Activated CD8-positive, alpha-beta memory T cell treated with anti-CD3 and anti-CD28 coated beads for 48 hours (primary cell): ENCODE measurements around the gene CHMP3.
"Not testable (repeated sequence)": the region's sequence is repeated elsewhere in the genome, so short reads cannot be mapped to it uniquely, and the experiment has no call there.

Experiments
- DNase-seq, 3 experiments: peaks; one replicate each; pipeline ENCODE4 v3.0.0-alpha.2; 2020; ENCODE audit warnings: low read depth in 2 of 3, low spot score in 2 of 3

Gene CHMP3

GRCh38 chr2:86512034-86512433 lies 51.2 kb downstream of the CHMP3 start:
- no peak for DNase-seq

- no peak for DNase-seq
Observed at GRCh38 chr2:86510436-86510933, 52.8 kb downstream of the CHMP3 start.

GRCh38 chr2:86507600-86507999 lies 55.6 kb downstream of the CHMP3 start:
- DNase-seq, result no peak

- DNase-seq, result no peak
Observed at GRCh38 chr2:86500325-86501083, 62.7 kb downstream of the CHMP3 start.

- DNase-seq, result no peak
Observed at GRCh38 chr2:86499326-86499725, 63.9 kb downstream of the CHMP3 start.

GRCh38 chr2:86498468-86499260 lies 64.6 kb downstream of the CHMP3 start:
- no peak for DNase-seq

GRCh38 chr2:86496391-86496790 lies 66.9 kb downstream of the CHMP3 start:
- DNase-seq, result not testable (repeated sequence)

- no peak for DNase-seq
Observed at GRCh38 chr2:86492048-86492453, 71.2 kb downstream of the CHMP3 start.

GRCh38 chr2:86491088-86491487 lies 72.2 kb downstream of the CHMP3 start:
- DNase-seq, result no peak

GRCh38 chr2:86490245-86490644 lies 73.0 kb downstream of the CHMP3 start:
- DNase-seq, result no peak

- DNase-seq, result no peak
Observed at GRCh38 chr2:86489542-86489941, 73.7 kb downstream of the CHMP3 start.

- DNase-seq, result no peak
Observed at GRCh38 chr2:86488561-86489250, 74.5 kb downstream of the CHMP3 start.

- DNase-seq, result no peak
Observed at GRCh38 chr2:86487062-86487461, 76.2 kb downstream of the CHMP3 start.

- no peak for DNase-seq
Observed at GRCh38 chr2:86485802-86486201, 77.4 kb downstream of the CHMP3 start.

- no peak for DNase-seq
Observed at GRCh38 chr2:86485103-86485502, 78.1 kb downstream of the CHMP3 start.

GRCh38 chr2:86484385-86484784 lies 78.9 kb downstream of the CHMP3 start:
- no peak for DNase-seq

GRCh38 chr2:86482034-86482433 lies 81.2 kb downstream of the CHMP3 start:
- no peak for DNase-seq

- DNase-seq, result no peak
Observed at GRCh38 chr2:86480105-86480504, 83.1 kb downstream of the CHMP3 start.

- DNase-seq, result no peak
Observed at GRCh38 chr2:86477349-86477748, 85.9 kb downstream of the CHMP3 start.

GRCh38 chr2:86476918-86477317 lies 86.3 kb downstream of the CHMP3 start:
- DNase-seq, result no peak

GRCh38 chr2:86476092-86476491 lies 87.2 kb downstream of the CHMP3 start:
- no peak for DNase-seq

GRCh38 chr2:86471637-86472036 lies 91.6 kb downstream of the CHMP3 start:
- DNase-seq, result no peak
